PC-3 (cell line): Measurements from ENCODE around the gene METTL27. TPM values are rescaled to one million over a fixed set of nuclear protein-coding genes. Genes with fewer than 3 reads are reported as not detected.

Experiments
- ATAC-seq: fragments of 200-7000 bp; cut with Tn5 transposase; 2 replicates; pipeline ENCODE4 v1.9.1; 2020; ENCODE audit warnings: mild to moderate bottlenecking, moderate library complexity
- BruUV-seq: library from RNA; stranded (reverse); fragments of 400-500 nt; replicated peaks from 2 replicates; lab custom pipeline; 2021; lab: Mats Ljungman, UMichigan
- CTCF ChIA-PET: fragments of 300-600 bp; sonication (Branson Sonifier 250); formaldehyde crosslinking; loops from one replicate; lab custom pipeline; 2022; ENCODE audit warnings: antibody characterized with exemption; lab: Charles Lee
- POLR2A ChIA-PET: fragments of 300-600 bp; sonication (Branson Sonifier 250); formaldehyde crosslinking; loops from one replicate; lab custom pipeline; 2022; ENCODE audit warnings: antibody characterized with exemption; ENCODE audit not compliant: unreplicated experiment; lab: Charles Lee
- DNase-seq: peaks from one replicate; pipeline ENCODE4 v3.0.0-alpha.2; 2015
- H2AFZ ChIP-seq: fragments of 300-600 bp; sonication (generic); 2 replicates; pipeline ENCODE4 v1.6.0; 2016; ENCODE audit warnings: antibody characterized with exemption, low read length
- H3F3A ChIP-seq: fragments of 300-600 bp; sonication (generic); one replicate; pipeline ENCODE4 v1.6.0; 2017; ENCODE audit warnings: antibody characterized with exemption, low read length, control low read depth, mild to moderate bottlenecking; ENCODE audit not compliant: unreplicated experiment
- H3K27ac ChIP-seq: fragments of 300-600 bp; sonication (generic); 2 replicates; pipeline ENCODE4 v1.5.1; 2016; ENCODE audit warnings: mild to moderate bottlenecking, low read length
- H3K27me3 ChIP-seq: fragments of 300-600 bp; sonication (generic); 2 replicates; pipeline ENCODE4 v1.6.1; 2016; ENCODE audit warnings: low read length, mixed read lengths
- H3K36me3 ChIP-seq: fragments of 300-600 bp; sonication (generic); 2 replicates; pipeline ENCODE4 v1.6.1; 2016; ENCODE audit warnings: low read depth, mixed run types, low read length, mixed read lengths
- H3K4me1 ChIP-seq: fragments of 300-600 bp; sonication (generic); 2 replicates; pipeline ENCODE4 v1.5.1; 2016; ENCODE audit warnings: low read length; ENCODE audit not compliant: insufficient read depth
- H3K4me2 ChIP-seq: fragments of 300-600 bp; sonication (generic); 2 replicates; pipeline ENCODE4 v1.6.0; 2016; ENCODE audit warnings: low read length
- H3K4me3 ChIP-seq: fragments of 300-600 bp; sonication (generic); 2 replicates; pipeline ENCODE4 v1.5.1; 2016; ENCODE audit warnings: mild to moderate bottlenecking, low read length, mixed read lengths
- H3K79me2 ChIP-seq: fragments of 300-600 bp; sonication (generic); 2 replicates; pipeline ENCODE4 v1.6.1; 2017; ENCODE audit warnings: low read length, mixed read lengths
- H3K9ac ChIP-seq: fragments of 300-600 bp; sonication (generic); 2 replicates; pipeline ENCODE4 v1.6.0; 2016; ENCODE audit warnings: mild to moderate bottlenecking, low read length
- H3K9me2 ChIP-seq: fragments of 300-600 bp; sonication (generic); replicated peaks from 2 replicates; pipeline ENCODE4 v1.6.1; 2016; ENCODE audit warnings: mixed run types, low read length, mixed read lengths
- H3K9me3 ChIP-seq: fragments of 300-600 bp; sonication (generic); 2 replicates; pipeline ENCODE4 v1.6.1; 2016; ENCODE audit warnings: low read length, mixed read lengths
- H4K20me1 ChIP-seq: fragments of 300-600 bp; sonication (generic); 2 replicates; pipeline ENCODE4 v1.6.1; 2016; ENCODE audit warnings: low read length, mixed read lengths
- EZH2 ChIP-seq: fragments of 300-600 bp; sonication (generic); IDR thresholded peaks from one replicate; pipeline ENCODE4 v1.6.1; 2017; ENCODE audit warnings: antibody characterized with exemption, mild to moderate bottlenecking, low read length; ENCODE audit not compliant: unreplicated experiment
- EZH2phosphoT487 ChIP-seq: fragments of 300-600 bp; sonication (generic); IDR thresholded peaks from 2 replicates; pipeline ENCODE4 v1.6.1; 2018; ENCODE audit warnings: mild to moderate bottlenecking, antibody characterized with exemption, low read length, borderline replicate concordance
- intact Hi-C: fragments of 100-400 bp; cut with micrococcal nuclease; formaldehyde crosslinking; loops from 2 replicates; pipeline ENCODE4 v1.9.0; 2023
- total RNA-seq: library from RNA; depleted of rRNA; stranded (reverse); fragments of >200 nt; gene quantifications from 2 replicates; pipeline ENCODE4 v1.2.3, GENCODE V29; 2014
- TF ChIP-seq, protein P1 (sequence below): fragments of 300-600 bp; sonication (generic); conservative IDR thresholded peaks from 2 replicates; pipeline ENCODE4 v1.5.1; 2017; ENCODE audit warnings: antibody characterized with exemption, low read depth, mild to moderate bottlenecking, low read length

METTL27 gene
- total RNA-seq, 1 experiment from 2014 or later = 3.3 TPM

DNA sequence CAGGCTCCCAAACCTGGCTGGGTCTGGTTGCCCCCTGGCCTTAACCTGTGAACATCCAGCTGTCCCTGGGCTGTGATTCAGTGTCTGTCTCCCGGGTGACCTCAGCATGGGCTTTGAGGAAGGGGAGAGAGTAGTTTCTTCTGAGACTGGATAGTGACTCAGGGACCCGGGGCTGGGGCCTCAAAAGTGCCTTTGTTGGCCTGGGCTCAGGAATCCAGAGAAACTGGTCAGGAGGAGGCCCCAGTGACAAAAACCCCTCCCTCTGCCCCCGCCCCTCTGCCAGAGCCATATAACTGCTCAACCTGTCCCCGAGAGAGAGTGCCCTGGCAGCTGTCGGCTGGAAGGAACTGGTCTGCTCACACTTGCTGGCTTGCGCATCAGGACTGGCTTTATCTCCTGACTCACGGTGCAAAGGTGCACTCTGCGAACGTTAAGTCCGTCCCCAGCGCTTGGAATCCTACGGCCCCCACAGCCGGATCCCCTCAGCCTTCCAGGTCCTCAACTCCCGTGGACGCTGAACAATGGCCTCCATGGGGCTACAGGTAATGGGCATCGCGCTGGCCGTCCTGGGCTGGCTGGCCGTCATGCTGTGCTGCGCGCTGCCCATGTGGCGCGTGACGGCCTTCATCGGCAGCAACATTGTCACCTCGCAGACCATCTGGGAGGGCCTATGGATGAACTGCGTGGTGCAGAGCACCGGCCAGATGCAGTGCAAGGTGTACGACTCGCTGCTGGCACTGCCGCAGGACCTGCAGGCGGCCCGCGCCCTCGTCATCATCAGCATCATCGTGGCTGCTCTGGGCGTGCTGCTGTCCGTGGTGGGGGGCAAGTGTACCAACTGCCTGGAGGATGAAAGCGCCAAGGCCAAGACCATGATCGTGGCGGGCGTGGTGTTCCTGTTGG lies 11.4 kb downstream of the METTL27 start, which contains the start of gene CLDN4:
Gene CLDN4, plus strand, starts transcription at position 316 of the 903 bp plus-strand sequence. Its CDS starts 206 bp downstream, at position 522.
- H3K9me3 ChIP-seq = no peaks in the 10 kb centered on the region
- H3K4me3 ChIP-seq = peak within 1 kb of the TSS; percentile 99
- intact Hi-C loops = no loop called here
- DNase-seq (peak; percentile 97), ATAC-seq (peak; percentile 43)
- POLR2A ChIA-PET = interaction anchor here (0.6 to 4.1 kb wide), 2 partner anchors 12 to 57 kb away, joined by 5 to 64 read pairs; partner anchors contain the start of gene METTL27
- H3K27ac ChIP-seq = peak within 1 kb of the TSS; percentile 96
- peaks cover 9% of the 10 kb centered on the region for H3F3A ChIP-seq
- peaks cover 12% of the 10 kb centered on the region for H3K36me3 ChIP-seq
- H4K20me1 ChIP-seq = peaks cover 21% of the 10 kb centered on the region
- no peaks in the 10 kb centered on the region for H3K9me2 ChIP-seq
- H3K4me1 ChIP-seq = peaks cover 42% of the 10 kb centered on the region
- peaks cover 45% of the 10 kb centered on the region for H3K79me2 ChIP-seq
- no peak within 1 kb of the TSS for H2AFZ ChIP-seq
- CTCF ChIA-PET = no interaction called here
- TF ChIP-seq, protein P1, sequence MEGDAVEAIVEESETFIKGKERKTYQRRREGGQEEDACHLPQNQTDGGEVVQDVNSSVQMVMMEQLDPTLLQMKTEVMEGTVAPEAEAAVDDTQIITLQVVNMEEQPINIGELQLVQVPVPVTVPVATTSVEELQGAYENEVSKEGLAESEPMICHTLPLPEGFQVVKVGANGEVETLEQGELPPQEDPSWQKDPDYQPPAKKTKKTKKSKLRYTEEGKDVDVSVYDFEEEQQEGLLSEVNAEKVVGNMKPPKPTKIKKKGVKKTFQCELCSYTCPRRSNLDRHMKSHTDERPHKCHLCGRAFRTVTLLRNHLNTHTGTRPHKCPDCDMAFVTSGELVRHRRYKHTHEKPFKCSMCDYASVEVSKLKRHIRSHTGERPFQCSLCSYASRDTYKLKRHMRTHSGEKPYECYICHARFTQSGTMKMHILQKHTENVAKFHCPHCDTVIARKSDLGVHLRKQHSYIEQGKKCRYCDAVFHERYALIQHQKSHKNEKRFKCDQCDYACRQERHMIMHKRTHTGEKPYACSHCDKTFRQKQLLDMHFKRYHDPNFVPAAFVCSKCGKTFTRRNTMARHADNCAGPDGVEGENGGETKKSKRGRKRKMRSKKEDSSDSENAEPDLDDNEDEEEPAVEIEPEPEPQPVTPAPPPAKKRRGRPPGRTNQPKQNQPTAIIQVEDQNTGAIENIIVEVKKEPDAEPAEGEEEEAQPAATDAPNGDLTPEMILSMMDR = no peak
- TF ChIP-seq EZH2 (no peak), EZH2phosphoT487 (no peak)
- TSS peak; percentile 77 for BruUV-seq
- H3K27me3 ChIP-seq = no peaks in the 10 kb centered on the region
- H3K9ac ChIP-seq = peak within 1 kb of the TSS; percentile 96
- peak within 1 kb of the TSS; percentile 87 for H3K4me2 ChIP-seq

DNA sequence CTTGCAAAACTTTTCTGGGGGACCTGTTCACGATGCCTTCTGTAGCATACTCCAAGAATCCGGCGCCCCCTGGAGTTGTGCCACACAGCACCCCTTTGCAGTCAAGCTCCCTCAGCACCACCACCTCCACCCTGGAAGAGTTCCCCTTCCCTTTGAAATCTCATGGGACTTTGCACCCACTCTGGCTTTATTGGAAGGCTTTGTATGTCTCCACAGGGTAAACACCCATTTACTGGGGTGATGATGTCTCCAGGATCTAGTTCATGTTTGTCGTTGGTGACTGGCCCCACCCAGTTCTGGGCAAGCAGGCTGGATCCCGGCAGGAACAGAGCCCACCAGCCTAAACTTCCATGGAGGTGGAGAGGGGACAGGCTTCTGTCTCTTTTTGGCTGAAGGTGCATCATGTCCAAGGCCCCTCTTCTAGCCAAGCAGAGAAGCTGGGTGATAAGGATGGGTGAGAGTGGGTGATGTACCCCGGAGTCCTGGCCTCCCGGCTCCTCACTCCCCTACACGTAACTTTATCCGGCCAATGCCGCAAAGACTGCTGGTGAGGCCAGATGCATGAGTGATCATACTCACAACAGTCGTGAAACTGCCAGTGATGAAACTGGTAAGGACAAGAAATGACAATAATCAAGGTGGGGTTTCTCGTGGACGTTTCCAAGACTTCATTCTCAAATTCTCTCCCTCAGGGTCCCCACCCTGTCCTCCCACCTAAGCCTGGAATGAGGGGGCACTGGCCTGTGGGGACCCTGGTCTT lies 12.2 kb downstream of the METTL27 start:
- DNase-seq = peak; percentile 39
- TSS peak; percentile 47 for BruUV-seq
- Histone ChIP-seq H3K4me2 (peak overlapping the region; percentile 87), H3K9me3 (no peaks in the 10 kb centered on the region), H3K9ac (peak overlapping the region; percentile 96), H3K27ac (peak overlapping the region; percentile 96), H3K36me3 (peaks cover 12% of the 10 kb centered on the region), H3K27me3 (no peaks in the 10 kb centered on the region), H3K9me2 (no peaks in the 10 kb centered on the region), H3F3A (peaks cover 9% of the 10 kb centered on the region), H4K20me1 (peaks cover 21% of the 10 kb centered on the region), H2AFZ (no peak overlapping the region), H3K4me1 (peaks cover 43% of the 10 kb centered on the region), H3K4me3 (peak overlapping the region; percentile 99), H3K79me2 (peaks cover 45% of the 10 kb centered on the region)
- intact Hi-C loops = no loop called here
- POLR2A ChIA-PET = interaction anchor here (0.6 to 4.1 kb wide), 2 partner anchors 13 kb away, joined by 4 to 64 read pairs; partner anchors contain the start of gene METTL27
- CTCF ChIA-PET = no interaction called here
- no peak for ATAC-seq
- TF ChIP-seq, protein P1 = peak; percentile 48
- TF ChIP-seq EZH2phosphoT487 (no peak), EZH2 (no peak)
